ENCODE results near the gene CCNJ. TPM values are rescaled to one million over a fixed set of nuclear protein-coding genes. Genes with fewer than 3 reads are reported as not detected.

The CCNJ gene
- polyA plus RNA-seq, 1 of the 3 experiments (the other 2 are of a cell fraction) = 4.3 TPM

DNA sequence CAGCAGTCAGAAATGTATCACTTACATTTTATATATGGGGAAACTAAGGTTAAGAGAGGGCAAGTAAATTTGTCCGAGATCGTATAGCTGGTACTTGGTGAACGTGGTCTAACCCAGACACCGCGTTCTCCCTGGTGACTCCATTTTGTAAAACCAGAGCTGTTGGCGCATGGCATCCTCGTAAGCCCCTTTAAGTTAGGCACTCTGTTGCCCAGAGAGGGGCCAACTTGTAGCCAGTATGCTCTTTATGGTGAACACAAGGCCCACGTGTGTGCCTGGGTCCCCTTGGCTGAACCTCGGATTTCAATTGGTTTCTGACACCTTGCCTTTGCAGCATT, 47.0 kb downstream of the CCNJ start (continued):
- TF ChIP-seq, protein P1, sequence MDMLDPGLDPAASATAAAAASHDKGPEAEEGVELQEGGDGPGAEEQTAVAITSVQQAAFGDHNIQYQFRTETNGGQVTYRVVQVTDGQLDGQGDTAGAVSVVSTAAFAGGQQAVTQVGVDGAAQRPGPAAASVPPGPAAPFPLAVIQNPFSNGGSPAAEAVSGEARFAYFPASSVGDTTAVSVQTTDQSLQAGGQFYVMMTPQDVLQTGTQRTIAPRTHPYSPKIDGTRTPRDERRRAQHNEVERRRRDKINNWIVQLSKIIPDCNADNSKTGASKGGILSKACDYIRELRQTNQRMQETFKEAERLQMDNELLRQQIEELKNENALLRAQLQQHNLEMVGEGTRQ (IDR thresholded peaks at IDR 0.05; ENCODE audit: borderline replicate concordance, low read depth, low read length) = no peak
- TF ChIP-seq YY1 (IDR thresholded peaks at IDR 0.05; ENCODE audit: low read depth) = no peak

DNA sequence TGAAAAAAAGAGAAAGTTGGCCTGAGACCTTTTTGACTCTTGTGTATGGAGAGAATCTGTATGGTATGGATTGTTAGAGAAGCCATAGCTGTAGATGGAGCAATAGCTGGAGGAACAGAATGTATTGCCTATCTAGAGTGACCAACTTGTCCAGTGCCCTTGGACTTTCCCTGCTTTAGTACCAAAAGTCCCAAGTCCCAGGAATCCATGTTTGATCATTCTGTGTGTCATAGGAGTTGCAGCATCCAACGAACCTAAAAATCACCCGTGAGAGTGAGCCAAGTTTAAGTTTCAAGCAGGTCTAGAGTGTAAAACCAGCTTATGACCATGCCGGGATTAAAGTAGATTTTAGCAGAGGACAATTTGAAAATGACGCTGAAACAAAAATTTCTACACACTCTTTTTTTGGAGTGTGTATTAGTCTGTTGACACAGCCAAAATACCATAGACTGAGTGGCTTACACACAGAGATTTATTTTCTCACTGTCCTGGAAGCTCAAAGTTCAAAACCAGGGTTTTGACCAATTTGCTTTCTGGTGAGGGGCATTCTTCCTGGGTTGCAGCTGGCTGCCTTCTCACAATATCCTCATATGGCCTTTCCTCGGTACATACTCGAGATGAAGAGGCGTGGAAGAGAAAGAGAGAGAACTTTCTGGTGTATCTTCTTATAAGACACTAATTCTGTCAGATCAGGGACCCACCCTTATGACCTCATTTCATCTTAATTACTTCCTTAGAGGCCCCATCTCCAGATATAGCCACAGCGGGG, 49.8 kb downstream of the CCNJ start:
- CTCF ChIA-PET = no interaction called here
- WGBS (ENCODE audit: low lambda C conversion rate) = 20% methylated on average over 8 of the region's 8 CpGs
- DNase-seq = no peak
- no peak overlapping the region for H2AFZ ChIP-seq (ENCODE audit: low read depth)
- H3K27me3 ChIP-seq (ENCODE audit: insufficient read depth) = peaks cover 4% of the 10 kb centered on the region; the same call in 1 of the 2 replicates
- no peak overlapping the region for H3K27ac ChIP-seq (ENCODE audit: low read depth in 2 of 2, low read length in 1 of 2)
- H3K36me3 ChIP-seq (replicated peaks in 1 of 2; ENCODE audit: control insufficient read depth in 1 of 2, insufficient read depth in 2 of 2, low read length in 1 of 2) = no peaks in the 10 kb centered on the region
- H3K79me2 ChIP-seq (ENCODE audit: insufficient read depth) = no peaks in the 10 kb centered on the region
- peaks cover 0 to 4% of the 10 kb centered on the region in 2 experiments; a peak in 2 of 4 replicates for H3K4me1 ChIP-seq (ENCODE audit: control insufficient read depth in 1 of 2, insufficient read depth in 2 of 2, low read depth in 1 of 2, low read length in 1 of 2)
- POLR2A ChIA-PET = interaction anchor here (1.2 kb wide), 1 partner anchor 37 kb away, joined by 3 read pairs; the partner anchor contains the start of gene ZNF518A
- H3K4me3 ChIP-seq (ENCODE audit: low read depth in 2 of 2, low read length in 1 of 2) = no peak overlapping the region
- no peak overlapping the region for H3K9ac ChIP-seq
- TF ChIP-seq TCF12 (IDR thresholded peaks at IDR 0.05) = no peak
- no peaks in the 10 kb centered on the region for H3K9me2 ChIP-seq
- H3K9me3 ChIP-seq = no peaks in the 10 kb centered on the region
- no peak overlapping the region for H3K4me2 ChIP-seq
- no peaks in the 10 kb centered on the region for H4K20me1 ChIP-seq (ENCODE audit: insufficient read depth)
- H3F3A ChIP-seq (replicated peaks; ENCODE audit: insufficient read depth) = no peaks in the 10 kb centered on the region

DNA sequence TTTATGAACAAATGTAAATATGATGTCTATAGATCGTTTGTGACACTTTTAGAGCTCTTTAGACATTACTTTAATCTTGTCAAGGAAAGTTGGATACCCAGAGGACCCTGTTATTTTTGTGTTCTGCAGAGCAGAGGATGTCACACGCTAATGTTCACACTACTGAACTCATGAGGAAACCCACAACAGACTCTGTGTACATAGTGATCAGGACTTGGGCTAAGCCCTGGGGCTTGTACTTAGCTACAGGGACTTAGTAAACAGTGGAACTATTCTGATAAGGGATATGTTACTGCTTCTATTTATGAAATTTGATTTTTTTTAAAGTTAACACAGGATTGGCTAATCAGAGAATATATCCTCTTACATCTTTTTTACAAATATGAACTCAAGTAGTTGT, 50.6 kb downstream of the CCNJ start:
- WGBS (ENCODE audit: low lambda C conversion rate) = 42% methylated on average over 2 of the region's 2 CpGs
- no peak for TF ChIP-seq EP300 (IDR thresholded peaks at IDR 0.05; ENCODE audit: borderline replicate concordance in 1 of 2, low read depth in 1 of 2, low read length in 1 of 2)
- TF ChIP-seq, protein P2, sequence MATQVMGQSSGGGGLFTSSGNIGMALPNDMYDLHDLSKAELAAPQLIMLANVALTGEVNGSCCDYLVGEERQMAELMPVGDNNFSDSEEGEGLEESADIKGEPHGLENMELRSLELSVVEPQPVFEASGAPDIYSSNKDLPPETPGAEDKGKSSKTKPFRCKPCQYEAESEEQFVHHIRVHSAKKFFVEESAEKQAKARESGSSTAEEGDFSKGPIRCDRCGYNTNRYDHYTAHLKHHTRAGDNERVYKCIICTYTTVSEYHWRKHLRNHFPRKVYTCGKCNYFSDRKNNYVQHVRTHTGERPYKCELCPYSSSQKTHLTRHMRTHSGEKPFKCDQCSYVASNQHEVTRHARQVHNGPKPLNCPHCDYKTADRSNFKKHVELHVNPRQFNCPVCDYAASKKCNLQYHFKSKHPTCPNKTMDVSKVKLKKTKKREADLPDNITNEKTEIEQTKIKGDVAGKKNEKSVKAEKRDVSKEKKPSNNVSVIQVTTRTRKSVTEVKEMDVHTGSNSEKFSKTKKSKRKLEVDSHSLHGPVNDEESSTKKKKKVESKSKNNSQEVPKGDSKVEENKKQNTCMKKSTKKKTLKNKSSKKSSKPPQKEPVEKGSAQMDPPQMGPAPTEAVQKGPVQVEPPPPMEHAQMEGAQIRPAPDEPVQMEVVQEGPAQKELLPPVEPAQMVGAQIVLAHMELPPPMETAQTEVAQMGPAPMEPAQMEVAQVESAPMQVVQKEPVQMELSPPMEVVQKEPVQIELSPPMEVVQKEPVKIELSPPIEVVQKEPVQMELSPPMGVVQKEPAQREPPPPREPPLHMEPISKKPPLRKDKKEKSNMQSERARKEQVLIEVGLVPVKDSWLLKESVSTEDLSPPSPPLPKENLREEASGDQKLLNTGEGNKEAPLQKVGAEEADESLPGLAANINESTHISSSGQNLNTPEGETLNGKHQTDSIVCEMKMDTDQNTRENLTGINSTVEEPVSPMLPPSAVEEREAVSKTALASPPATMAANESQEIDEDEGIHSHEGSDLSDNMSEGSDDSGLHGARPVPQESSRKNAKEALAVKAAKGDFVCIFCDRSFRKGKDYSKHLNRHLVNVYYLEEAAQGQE (IDR thresholded peaks at IDR 0.05; ENCODE audit: low read depth, low read length) = no peak
- no peak for TF ChIP-seq POLR2AphosphoS5 (IDR thresholded peaks at IDR 0.05; ENCODE audit: low read depth, low read length)
- no peak for TF ChIP-seq EZH2phosphoT487 (IDR thresholded peaks at IDR 0.05; ENCODE audit: borderline replicate concordance, low read depth)
- TF ChIP-seq FOXM1 (IDR thresholded peaks at IDR 0.05; ENCODE audit: low read depth) = no peak
- no peak for TF ChIP-seq MXI1 (IDR thresholded peaks at IDR 0.05; ENCODE audit: low read depth, low read length)
- no peak for TF ChIP-seq GATA2 (CRISPR knock-in tag; IDR thresholded peaks at IDR 0.05)
- no peak for TF ChIP-seq CHD2 (IDR thresholded peaks at IDR 0.05; ENCODE audit: low read length, partially characterized antibody)
- TF ChIP-seq NFIC (IDR thresholded peaks at IDR 0.05; ENCODE audit: borderline replicate concordance) = no peak
- TF ChIP-seq TEAD4 (IDR thresholded peaks at IDR 0.05; ENCODE audit: borderline replicate concordance, insufficient read depth) = no peak
- no peak for TF ChIP-seq SMC3 (IDR thresholded peaks at IDR 0.05; ENCODE audit: low read depth, low read length)
- no peak for TF ChIP-seq FOSL2 (IDR thresholded peaks at IDR 0.05; ENCODE audit: borderline replicate concordance, low read depth)
- TF ChIP-seq, protein P1 (IDR thresholded peaks at IDR 0.05; ENCODE audit: borderline replicate concordance, low read depth, low read length) = no peak
- CTCF ChIA-PET = no interaction called here

More for the DNA sequence above, 50.6 kb downstream of the CCNJ start:
- H3K27me3 ChIP-seq (ENCODE audit: insufficient read depth) = peaks cover 11% of the 10 kb centered on the region; the same call in 1 of the 2 replicates
- DNase-seq = no peak
- H3K27ac ChIP-seq (ENCODE audit: low read depth in 2 of 2, low read length in 1 of 2) = no peak overlapping the region
- H3K9me2 ChIP-seq = no peaks in the 10 kb centered on the region
- POLR2A ChIA-PET = interaction anchor here (1.2 kb wide), 1 partner anchor 36 kb away, joined by 3 read pairs; the partner anchor contains the start of gene ZNF518A
- H3K4me3 ChIP-seq (ENCODE audit: low read depth in 2 of 2, low read length in 1 of 2) = no peak overlapping the region
- H3K4me1 ChIP-seq (ENCODE audit: control insufficient read depth in 1 of 2, insufficient read depth in 2 of 2, low read depth in 1 of 2, low read length in 1 of 2) = peaks cover 0 to 4% of the 10 kb centered on the region in 2 experiments; a peak in 1 of 4 replicates
- H3K36me3 ChIP-seq (replicated peaks in 1 of 2; ENCODE audit: control insufficient read depth in 1 of 2, insufficient read depth in 2 of 2, low read length in 1 of 2) = no peaks in the 10 kb centered on the region
- H3K4me2 ChIP-seq = no peak overlapping the region
- H3F3A ChIP-seq (replicated peaks; ENCODE audit: insufficient read depth) = no peaks in the 10 kb centered on the region
- no peak overlapping the region for H2AFZ ChIP-seq (ENCODE audit: low read depth)
- no peaks in the 10 kb centered on the region for H3K9me3 ChIP-seq
- H3K9ac ChIP-seq = no peak overlapping the region
- no peaks in the 10 kb centered on the region for H4K20me1 ChIP-seq (ENCODE audit: insufficient read depth)
- no peaks in the 10 kb centered on the region for H3K79me2 ChIP-seq (ENCODE audit: insufficient read depth)

Measured in SK-N-SH (cell line).